ENCODE data around the gene SLC26A3.

Gene SLC26A3

DNA sequence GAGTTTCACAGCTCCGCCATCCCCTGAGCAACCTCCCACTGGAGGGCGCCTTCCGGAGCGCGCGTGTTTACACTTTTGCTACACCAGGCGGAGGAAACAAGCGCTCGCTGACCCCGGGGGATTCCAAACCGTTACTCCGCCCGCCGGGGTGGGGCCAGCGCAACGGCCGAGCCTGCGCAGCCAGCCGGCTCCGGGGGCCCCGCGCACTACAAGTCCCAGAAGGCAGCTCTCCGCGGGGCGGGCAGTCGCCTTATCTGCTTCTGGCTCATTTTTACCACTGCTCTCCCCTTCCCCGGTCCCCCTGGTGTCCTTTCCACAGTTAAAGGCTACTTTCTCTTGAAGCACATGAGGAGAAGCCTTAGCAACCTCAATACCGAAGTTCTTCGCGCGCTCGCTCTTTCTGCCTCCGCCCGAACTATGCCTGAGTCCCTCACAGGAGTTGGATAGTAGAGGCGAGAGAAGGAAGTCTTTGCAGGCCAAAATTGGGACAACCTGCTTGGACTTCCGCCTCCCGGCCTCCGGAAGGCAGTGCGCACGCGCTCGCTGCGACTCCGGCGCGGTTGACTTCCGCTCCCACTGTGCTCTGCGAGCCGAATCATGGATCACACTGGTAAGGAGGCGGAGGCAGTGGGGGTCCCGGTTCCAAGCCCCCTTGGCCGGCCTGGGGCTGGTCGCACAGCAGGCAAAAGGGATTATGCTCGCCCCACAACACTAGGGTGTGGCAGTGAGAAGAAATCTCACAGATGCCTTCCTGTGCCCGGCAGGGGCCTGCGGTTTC lies 59.3 kb downstream of the SLC26A3 start, which contains the start of gene CBLL1:
TSS of gene CBLL1 (plus strand) at position 576 of the 778 bp plus-strand sequence. CDS start at position 598, 22 bp downstream.
- DNase-seq = peak; percentile 97

DNA sequence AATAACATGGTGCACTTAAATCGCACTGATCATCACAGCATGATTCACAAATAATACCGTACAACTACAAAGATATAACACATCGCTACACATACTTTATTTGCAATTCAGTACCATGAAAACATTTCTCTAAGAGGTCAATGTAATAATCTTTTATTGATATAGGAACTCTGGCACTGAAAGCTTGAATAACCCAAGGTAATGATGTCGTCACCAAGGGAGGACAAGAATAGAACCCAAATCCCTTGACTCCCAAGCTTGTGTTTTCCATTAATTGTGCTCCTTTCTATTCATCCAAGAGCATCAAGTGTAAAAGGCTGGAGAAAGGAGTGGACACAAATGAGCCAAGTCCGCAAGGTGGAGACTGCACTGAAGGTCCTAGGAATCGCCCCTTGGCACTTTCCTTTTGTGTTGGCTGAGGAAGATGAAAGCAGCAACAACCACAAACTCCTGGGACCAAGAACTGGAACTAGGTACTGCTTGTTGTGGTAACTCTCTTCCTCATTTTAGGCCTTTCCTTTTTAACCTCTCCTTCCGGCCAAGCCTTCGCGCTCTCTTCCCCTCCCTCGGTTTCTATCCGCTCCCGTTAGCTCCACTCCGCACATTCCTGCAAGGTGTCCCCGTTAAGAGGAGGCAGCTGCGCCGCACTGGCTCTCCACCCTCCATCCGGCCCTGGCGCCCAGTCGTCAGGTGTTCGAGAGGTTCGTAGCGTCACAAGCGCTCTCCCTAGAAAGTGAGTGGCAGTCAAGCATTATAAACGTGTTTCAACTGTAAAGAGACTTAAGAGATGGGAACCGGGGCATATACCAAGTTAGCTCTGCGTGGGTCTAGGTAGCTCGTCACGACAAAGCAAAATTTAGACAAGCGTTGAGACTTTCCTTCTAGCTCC lies 60.1 kb downstream of the SLC26A3 start:
- DNase-seq = no peak

DNA sequence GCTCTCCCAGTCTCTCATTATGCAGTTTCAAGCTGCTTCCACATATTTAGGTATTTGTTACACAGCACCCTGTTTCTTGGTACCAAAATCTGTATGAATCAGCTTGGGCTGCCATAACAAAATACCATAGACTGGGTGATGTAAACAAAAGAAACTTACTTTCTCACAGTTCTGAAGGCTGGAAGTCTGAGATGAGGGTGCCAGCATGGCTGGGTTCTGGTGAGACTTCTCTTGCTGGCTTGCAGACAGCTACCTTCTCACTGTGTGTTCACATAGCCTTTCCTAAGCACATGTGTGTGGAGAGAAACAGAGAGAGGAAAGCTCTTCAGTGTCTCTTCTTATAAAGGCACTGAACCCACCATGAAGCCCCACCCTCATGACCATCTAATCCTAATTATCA lies 74.7 kb downstream of the SLC26A3 start:
- no peak for DNase-seq

GRCh38 chr7:107726356-107727130 lies 76.5 kb downstream of the SLC26A3 start:
- no peak for DNase-seq

- DNase-seq = peak; percentile 31
Measured at GRCh38 chr7:107725138-107725740, 77.8 kb downstream of the SLC26A3 start.

GRCh38 chr7:107723255-107723654 lies 79.8 kb downstream of the SLC26A3 start:
- no peak for DNase-seq

DNA sequence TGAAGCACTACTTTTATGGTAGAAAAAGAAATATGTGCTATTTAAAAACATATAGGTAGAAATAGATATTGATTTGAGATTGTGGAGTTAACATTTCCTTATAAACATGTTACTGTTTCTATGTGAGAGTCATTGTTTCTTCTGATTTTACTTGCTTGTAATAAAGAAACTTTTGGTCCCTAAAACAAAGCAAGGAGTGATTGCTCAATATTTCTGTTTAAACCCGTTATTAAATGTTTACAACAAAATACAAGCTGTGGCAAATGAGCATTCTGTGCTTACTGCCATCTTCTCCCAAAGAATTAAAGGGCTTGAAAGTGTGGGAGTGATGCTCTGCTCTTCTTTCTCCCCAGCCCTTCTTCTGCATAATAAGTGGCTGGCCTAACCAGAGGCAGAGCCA lies 81.7 kb downstream of the SLC26A3 start:
- no peak for DNase-seq

- no peak for DNase-seq
Measured at GRCh38 chr7:107718456-107719193, 84.4 kb downstream of the SLC26A3 start.

GRCh38 chr7:107715531-107715930 lies 87.5 kb downstream of the SLC26A3 start:
- DNase-seq = no peak

Measured in NCI-H526 treated with DMSO at 0.1 percent for 48 hours (cell line).